ENCODE results near the gene PFN1. TPM values are rescaled to one million over a fixed set of nuclear protein-coding genes. Genes with fewer than 3 reads are reported as not detected.
A peak's percentile ranks its signal among the peaks of the same experiment; 100 is the strongest.

Gene PFN1
- total RNA-seq, 1 donor from 2014 or later, result 370 TPM

DNA sequence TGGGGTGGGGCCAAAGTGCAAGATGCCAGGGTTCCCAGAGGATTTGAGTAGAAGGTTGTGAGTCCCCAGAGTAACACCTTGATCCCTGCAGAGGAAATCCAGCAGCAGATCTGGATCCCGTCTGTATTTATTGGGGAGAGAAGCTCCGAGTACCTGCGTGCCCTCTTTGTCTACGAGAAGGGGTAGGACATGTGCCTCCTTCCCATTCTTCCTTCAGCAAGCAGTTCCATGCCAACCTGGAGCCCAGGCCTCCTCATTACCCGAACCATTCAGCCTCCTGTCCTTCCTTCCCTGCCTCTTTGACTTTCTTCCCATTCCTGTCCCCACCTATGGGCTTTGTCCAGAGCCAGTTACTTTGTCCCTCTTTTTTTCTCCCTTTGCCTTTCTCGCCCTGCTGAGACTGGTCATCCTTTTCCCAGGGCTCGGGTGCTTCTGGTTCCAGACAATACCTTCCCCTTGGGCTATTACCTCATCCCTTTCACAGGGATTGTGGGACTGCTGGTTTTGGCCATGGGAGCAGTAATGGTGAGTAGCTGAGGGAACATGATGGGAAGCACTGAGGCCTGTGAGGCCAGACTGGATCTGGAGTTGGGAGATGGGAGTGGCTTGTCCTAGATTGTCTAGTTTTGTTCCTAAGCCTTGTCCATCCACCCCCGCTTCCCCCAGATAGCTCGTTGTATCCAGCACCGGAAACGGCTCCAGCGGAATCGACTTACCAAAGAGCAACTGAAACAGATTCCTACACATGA is 5.4 kb downstream of the PFN1 start:
- Mint-ChIP-seq H3K4me3 (peak overlapping the region; percentile 87), H3K36me3 (peaks cover 8% of the 10 kb centered on the region), H3K9me3 (no peaks in the 10 kb centered on the region), H3K4me1 (peaks cover 49% of the 10 kb centered on the region), H3K27me3 (ENCODE audit: low read depth) (no peaks in the 10 kb centered on the region), H3K27ac (peak overlapping the region; percentile 64)
- TF ChIP-seq, protein P1, sequence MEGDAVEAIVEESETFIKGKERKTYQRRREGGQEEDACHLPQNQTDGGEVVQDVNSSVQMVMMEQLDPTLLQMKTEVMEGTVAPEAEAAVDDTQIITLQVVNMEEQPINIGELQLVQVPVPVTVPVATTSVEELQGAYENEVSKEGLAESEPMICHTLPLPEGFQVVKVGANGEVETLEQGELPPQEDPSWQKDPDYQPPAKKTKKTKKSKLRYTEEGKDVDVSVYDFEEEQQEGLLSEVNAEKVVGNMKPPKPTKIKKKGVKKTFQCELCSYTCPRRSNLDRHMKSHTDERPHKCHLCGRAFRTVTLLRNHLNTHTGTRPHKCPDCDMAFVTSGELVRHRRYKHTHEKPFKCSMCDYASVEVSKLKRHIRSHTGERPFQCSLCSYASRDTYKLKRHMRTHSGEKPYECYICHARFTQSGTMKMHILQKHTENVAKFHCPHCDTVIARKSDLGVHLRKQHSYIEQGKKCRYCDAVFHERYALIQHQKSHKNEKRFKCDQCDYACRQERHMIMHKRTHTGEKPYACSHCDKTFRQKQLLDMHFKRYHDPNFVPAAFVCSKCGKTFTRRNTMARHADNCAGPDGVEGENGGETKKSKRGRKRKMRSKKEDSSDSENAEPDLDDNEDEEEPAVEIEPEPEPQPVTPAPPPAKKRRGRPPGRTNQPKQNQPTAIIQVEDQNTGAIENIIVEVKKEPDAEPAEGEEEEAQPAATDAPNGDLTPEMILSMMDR (IDR thresholded peaks at IDR 0.05; ENCODE audit: unreplicated experiment), result no peak
- DNase-seq (ENCODE audit: low spot score in 2 of 2, unreplicated experiment in 2 of 2), result no peak

DNA sequence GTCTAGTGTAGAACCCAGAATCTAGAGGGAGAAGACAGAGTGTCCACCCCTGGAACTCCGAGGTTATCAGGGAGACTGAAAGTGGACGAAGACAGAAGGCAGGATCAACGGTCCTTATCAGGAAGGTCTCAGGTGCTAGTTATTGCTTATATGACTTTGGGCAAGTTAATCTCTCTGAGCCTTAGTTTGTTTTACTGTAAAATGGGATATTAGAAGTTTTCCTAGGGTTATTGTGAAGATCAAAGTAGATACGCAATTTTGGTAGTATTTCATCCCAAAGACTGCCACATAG is 7.1 kb downstream of the PFN1 start:
- TF ChIP-seq, protein P1 (IDR thresholded peaks at IDR 0.05; ENCODE audit: unreplicated experiment), result no peak
- H3K9me3 Mint-ChIP-seq, result no peaks in the 10 kb centered on the region
- H3K36me3 Mint-ChIP-seq, result peaks cover 8% of the 10 kb centered on the region
- peak overlapping the region; percentile 99 for H3K27ac Mint-ChIP-seq
- peaks cover 39% of the 10 kb centered on the region for H3K4me1 Mint-ChIP-seq
- no peaks in the 10 kb centered on the region for H3K27me3 Mint-ChIP-seq (ENCODE audit: low read depth)
- no peak for DNase-seq (ENCODE audit: low spot score in 2 of 2, unreplicated experiment in 2 of 2)
- H3K4me3 Mint-ChIP-seq, result peak overlapping the region; percentile 87

DNA sequence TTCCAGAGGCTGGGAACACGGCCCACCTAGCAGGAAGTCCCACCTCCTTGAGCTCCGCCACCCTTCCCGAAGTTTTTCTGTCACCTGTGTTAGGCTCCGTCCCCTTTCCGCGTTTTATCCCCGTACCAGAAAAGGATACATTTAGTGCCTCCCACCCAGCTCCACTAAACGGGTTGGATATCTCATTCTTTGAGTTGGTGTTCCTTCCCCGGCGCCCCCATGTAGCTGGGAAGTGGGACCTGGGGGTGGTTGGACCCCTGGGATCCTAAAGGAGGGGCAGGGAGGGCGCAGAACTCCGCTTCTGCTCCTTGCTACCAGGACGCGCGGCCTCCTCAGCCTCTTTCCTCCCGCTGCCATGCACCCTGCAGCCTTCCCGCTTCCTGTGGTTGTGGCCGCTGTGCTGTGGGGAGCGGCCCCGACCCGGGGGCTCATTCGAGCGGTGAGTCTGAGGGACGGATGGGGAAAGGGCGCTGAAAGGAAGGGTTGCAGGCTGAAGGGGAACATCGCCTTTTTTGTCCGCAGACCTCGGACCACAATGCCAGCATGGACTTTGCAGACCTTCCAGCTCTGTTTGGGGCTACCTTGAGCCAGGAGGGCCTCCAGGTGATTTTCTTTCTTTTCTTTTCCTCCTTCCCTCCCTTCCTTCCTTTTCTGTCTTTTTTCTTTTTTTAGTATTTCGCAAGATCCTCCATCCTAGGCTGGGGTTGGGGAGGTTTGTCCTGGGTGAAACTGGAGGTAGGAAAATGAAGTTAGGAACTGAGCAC is 7.6 kb downstream of the PFN1 start:
- TF ChIP-seq, protein P1 (IDR thresholded peaks at IDR 0.05; ENCODE audit: unreplicated experiment), result no peak
- peak overlapping the region; percentile 87 for H3K4me3 Mint-ChIP-seq

DNA sequence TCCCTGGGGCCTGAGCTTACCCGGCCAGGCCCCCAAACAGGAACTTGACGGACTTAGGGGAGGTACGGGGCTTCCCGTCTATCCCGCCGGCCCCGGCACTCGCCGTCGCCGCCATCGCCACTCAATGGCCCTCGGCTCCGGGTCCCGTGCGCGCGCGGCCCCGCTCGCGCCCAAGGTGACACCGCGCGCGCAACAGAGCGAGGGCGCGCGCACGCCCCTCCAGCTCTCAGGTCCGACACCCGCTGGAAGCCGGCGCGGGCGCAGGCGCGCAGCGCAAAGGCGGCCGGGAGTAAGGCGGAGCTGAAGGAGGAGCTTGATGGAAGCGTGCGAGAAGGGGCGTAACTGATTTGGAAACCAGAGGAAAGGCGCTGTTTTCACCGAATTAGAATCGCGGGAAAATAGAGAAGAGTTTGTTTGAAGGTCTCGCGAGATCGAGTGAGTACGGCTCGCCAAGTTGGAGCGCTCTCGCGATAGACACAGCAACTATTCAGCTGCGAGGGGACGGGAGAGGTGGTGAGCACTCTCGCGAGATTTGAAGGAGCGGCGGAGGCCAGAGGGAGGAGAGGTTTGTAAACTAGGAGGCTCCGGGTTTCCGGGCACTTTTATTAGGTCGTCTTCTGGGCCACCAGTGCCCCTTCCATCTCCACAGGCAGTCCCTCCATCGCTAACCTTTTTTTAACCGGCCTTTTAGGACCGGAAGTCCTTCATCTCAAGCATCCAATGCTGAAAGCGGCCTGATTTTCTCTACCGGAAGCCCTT is 8.4 kb downstream of the PFN1 start, which contains the start of the genes RNF167 and SLC25A11:
TSS of gene RNF167 (plus strand) at position 473 of the 759 bp plus-strand sequence. CDS start 642 bp downstream, outside the sequence.
TSS of gene SLC25A11 (minus strand) at position 251 of the 759 bp plus-strand sequence. CDS start at position 115, 136 bp downstream.
- H3K4me1 Mint-ChIP-seq, result peaks cover 29% of the 10 kb centered on the region
- no peaks in the 10 kb centered on the region for H3K27me3 Mint-ChIP-seq (ENCODE audit: low read depth)

More for the DNA sequence above, 7.6 kb downstream of the PFN1 start:
- Mint-ChIP-seq H3K27ac (peak overlapping the region; percentile 99), H3K27me3 (ENCODE audit: low read depth) (no peaks in the 10 kb centered on the region), H3K4me1 (peaks cover 36% of the 10 kb centered on the region), H3K36me3 (peaks cover 10% of the 10 kb centered on the region), H3K9me3 (no peaks in the 10 kb centered on the region)
- DNase-seq (ENCODE audit: low spot score in 2 of 2, unreplicated experiment in 2 of 2), result peak in 1 of 2 experiments; percentile 43

DNA sequence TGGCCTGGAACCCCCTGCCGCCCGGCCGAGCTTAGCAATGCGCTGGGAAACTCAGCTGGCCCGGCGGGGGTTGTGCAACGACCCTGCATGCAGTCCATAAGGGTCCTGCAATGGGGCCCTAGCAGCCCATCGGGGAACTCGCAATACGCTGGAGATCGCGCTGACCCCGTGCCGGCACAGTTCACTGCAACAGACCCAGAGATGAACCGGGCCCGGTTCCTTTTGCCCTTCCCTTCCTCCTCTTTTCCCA is 8.9 kb downstream of the PFN1 start:
- TF ChIP-seq, protein P1 (IDR thresholded peaks at IDR 0.05; ENCODE audit: unreplicated experiment), result no peak
- no peak for DNase-seq (ENCODE audit: low spot score in 2 of 2, unreplicated experiment in 2 of 2)
- Mint-ChIP-seq H3K36me3 (peaks cover 2% of the 10 kb centered on the region), H3K27ac (peak overlapping the region; percentile 91), H3K27me3 (ENCODE audit: low read depth) (no peaks in the 10 kb centered on the region), H3K4me3 (peak overlapping the region; percentile 87), H3K4me1 (peaks cover 29% of the 10 kb centered on the region), H3K9me3 (no peaks in the 10 kb centered on the region)

More for the DNA sequence above, 8.4 kb downstream of the PFN1 start, which contains the start of the genes RNF167 and SLC25A11:
- peak within 1 kb of the TSS; percentile 99 for H3K27ac Mint-ChIP-seq
- peak within 1 kb of the TSS; percentile 87 for H3K4me3 Mint-ChIP-seq
- peak; percentile 89 to 92 for DNase-seq (ENCODE audit: low spot score in 2 of 2, unreplicated experiment in 2 of 2)
- H3K36me3 Mint-ChIP-seq, result peaks cover 2% of the 10 kb centered on the region
- TF ChIP-seq, protein P1 (IDR thresholded peaks at IDR 0.05; ENCODE audit: unreplicated experiment), result no peak
- no peaks in the 10 kb centered on the region for H3K9me3 Mint-ChIP-seq
